ENCODE data around the gene VCL. TPM values are rescaled to one million over a fixed set of nuclear protein-coding genes. Genes with fewer than 3 reads are reported as not detected.
"Not testable (repeated sequence)": the region's sequence is repeated elsewhere in the genome, so short reads cannot be mapped to it uniquely, and the experiment has no call there.

Gene VCL
- total RNA-seq, 4 donors from 2014 or later = 99.2 to 120 (median 106) TPM

DNA sequence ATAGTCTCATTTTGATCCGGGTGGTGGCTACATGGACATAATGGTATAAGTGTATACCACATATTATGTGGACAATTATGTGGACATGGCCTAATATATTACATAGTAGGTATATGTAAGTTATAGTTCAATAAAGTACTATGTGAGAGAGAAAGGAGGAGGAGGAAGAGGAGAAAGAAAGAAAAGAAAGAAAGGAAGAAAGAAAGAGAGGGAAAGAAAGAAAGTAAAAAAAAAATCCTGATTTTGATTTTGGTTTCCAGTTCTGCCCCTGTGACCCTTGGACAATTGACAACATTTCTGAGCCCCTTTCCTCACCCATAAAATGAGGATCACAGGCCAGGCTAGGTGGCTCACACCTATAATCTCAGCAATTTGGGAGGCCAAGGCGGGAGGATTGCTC lies 42.2 kb upstream of the VCL start:
- Histone ChIP-seq H3K4me1 (peaks cover 0 to 15% (median 9%) of the 10 kb centered on the region in 4 donors), H3K27me3 (no peaks in the 10 kb centered on the region), H3K4me3 (no peak overlapping the region), H3K36me3 (no peaks in the 10 kb centered on the region), H3K27ac (no peak overlapping the region), H3K9me3 (no peaks in the 10 kb centered on the region)
- DNase-seq (ENCODE audit: low spot score in 2 of 2) = no peak
- 94 to 95% methylated on average over 2 of the region's 2 CpGs for WGBS, 2 donors
- TF ChIP-seq POLR2A (IDR thresholded peaks at IDR 0.05) (no peak), EP300 (IDR thresholded peaks at IDR 0.05) (no peak), CTCF (IDR thresholded peaks at IDR 0.05) (no peak)

- H3K27me3 ChIP-seq = no peaks in the 10 kb centered on the region
- TF ChIP-seq EP300 (IDR thresholded peaks at IDR 0.05) (no peak), POLR2A (IDR thresholded peaks at IDR 0.05) (no peak), CTCF (IDR thresholded peaks at IDR 0.05) (no peak)
- H3K27ac ChIP-seq = peak overlapping the region in 3 of 4 donors; percentile 51 to 61 (median 56)
- peaks cover 0 to 15% (median 9%) of the 10 kb centered on the region in 4 donors for H3K4me1 ChIP-seq
- no peaks in the 10 kb centered on the region for H3K9me3 ChIP-seq
- no peak for DNase-seq (ENCODE audit: low spot score in 2 of 2)
- H3K4me3 ChIP-seq = no peak overlapping the region
- H3K36me3 ChIP-seq = no peaks in the 10 kb centered on the region
- 58 to 61% methylated on average over 9 of the region's 9 CpGs for WGBS, 2 donors
Measured at GRCh38 chr10:73956476-73957359, 41.2 kb upstream of the VCL start.

- 74 to 83% methylated on average over 6 of the region's 6 CpGs for WGBS, 2 donors
- Histone ChIP-seq H3K4me1 (peaks cover 0 to 15% (median 9%) of the 10 kb centered on the region in 4 donors), H3K36me3 (no peaks in the 10 kb centered on the region), H3K9me3 (no peaks in the 10 kb centered on the region), H3K27me3 (no peaks in the 10 kb centered on the region), H3K4me3 (no peak overlapping the region), H3K27ac (no peak overlapping the region)
- no peak for DNase-seq (ENCODE audit: low spot score in 2 of 2)
- no peak for TF ChIP-seq POLR2A (IDR thresholded peaks at IDR 0.05)
- TF ChIP-seq EP300 (IDR thresholded peaks at IDR 0.05) = no peak
- TF ChIP-seq CTCF (IDR thresholded peaks at IDR 0.05) = no peak
Measured at GRCh38 chr10:73959484-73960243, 38.3 kb upstream of the VCL start.

DNA sequence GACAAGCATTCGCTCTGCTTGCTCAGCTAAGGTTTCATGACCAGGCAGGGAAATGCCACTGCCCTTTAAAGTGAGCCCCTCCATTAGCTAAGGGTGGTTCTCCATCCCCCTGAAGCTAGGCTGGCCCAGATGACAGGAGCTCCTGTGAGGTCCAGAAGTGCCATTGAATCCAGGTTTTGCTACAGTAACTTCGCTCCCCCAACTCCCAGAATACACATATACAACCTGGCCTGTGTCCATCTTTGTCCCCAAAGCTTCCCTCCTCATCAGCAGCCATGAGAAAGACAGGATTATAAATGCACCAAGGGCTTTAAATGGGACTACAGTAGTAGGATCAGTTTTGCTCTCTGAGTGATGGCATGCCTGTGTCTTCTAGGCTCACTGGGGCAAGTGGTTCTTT lies 35.5 kb upstream of the VCL start:
- 92 to 93% methylated on average over 2 of the region's 2 CpGs for WGBS, 2 donors
- H3K4me3 ChIP-seq = no peak overlapping the region
- H3K27me3 ChIP-seq = no peaks in the 10 kb centered on the region
- no peak overlapping the region for H3K27ac ChIP-seq
- DNase-seq (ENCODE audit: low spot score in 2 of 2) = no peak
- H3K36me3 ChIP-seq = no peaks in the 10 kb centered on the region
- TF ChIP-seq EP300 (IDR thresholded peaks at IDR 0.05) (no peak), POLR2A (IDR thresholded peaks at IDR 0.05) (no peak), CTCF (IDR thresholded peaks at IDR 0.05) (no peak)
- H3K4me1 ChIP-seq = peaks cover 0 to 21% (median 4%) of the 10 kb centered on the region in 4 donors
- H3K9me3 ChIP-seq = no peaks in the 10 kb centered on the region

DNA sequence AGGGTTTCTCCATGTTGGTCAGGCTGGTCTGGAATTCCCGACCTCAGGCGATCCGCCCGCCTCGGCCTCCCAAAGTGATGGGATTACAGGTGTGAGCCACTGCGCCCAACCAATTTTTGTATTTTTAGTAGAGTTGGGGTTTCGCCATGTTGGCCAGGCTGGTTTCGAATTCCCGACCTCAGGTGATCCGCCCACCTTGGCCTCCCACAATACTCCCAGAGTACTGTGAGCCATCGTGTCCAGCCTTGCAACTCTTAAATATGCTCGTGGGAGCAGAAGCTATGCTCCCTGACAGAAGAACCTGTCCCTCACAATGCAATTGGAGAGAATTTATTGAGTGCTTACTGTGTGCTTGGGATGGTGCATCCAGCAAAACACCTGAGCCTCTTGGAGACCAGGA lies 34.4 kb upstream of the VCL start:
- not testable (repeated sequence) for H3K27me3 ChIP-seq; H3K4me3 ChIP-seq; H3K36me3 ChIP-seq; DNase-seq (ENCODE audit: low spot score in 2 of 2); H3K9me3 ChIP-seq; H3K27ac ChIP-seq
- peaks cover 0 to 33% (median 5%) of the 10 kb centered on the region in 4 donors for H3K4me1 ChIP-seq
- WGBS, 2 donors = 94 to 95% methylated on average over 12 of the region's 12 CpGs
